ENCODE data around the gene FRMD4B. TPM values are rescaled to one million over a fixed set of nuclear protein-coding genes. Genes with fewer than 3 reads are reported as not detected.

The FRMD4B gene
- total RNA-seq, 6 donors from 2014 or later = 48.0 to 136 (median 62.8) TPM

DNA sequence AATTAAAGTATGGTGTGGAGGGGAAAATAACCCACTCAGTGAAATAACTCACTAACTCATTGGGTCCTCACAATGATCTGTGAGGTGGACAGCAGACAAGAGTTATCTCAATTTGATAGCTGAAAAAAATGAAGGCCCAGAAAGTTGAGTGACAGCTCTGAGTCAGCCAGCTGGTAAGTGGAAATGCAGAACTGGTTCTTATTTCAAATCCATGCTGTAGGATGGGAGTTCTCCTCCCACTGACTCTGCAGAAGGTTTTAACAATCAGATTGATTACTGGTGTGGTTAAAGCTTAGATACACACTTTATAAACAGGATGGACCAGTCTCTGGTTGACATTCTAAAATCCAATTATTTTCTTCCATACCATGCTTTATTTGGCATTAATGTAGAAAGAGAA lies 176.5 kb downstream of the FRMD4B start:
- H3K4me1 ChIP-seq = peaks cover 0 to 12% (median 4%) of the 10 kb centered on the region in 4 donors
- H3K27ac ChIP-seq = no peak overlapping the region
- TF ChIP-seq POLR2A (IDR thresholded peaks at IDR 0.05) (no peak), EP300 (IDR thresholded peaks at IDR 0.05) (no peak), CTCF (IDR thresholded peaks at IDR 0.05) (no peak), POLR2AphosphoS5 (IDR thresholded peaks at IDR 0.05) (no peak)
- no peaks in the 10 kb centered on the region for H3K27me3 ChIP-seq
- ATAC-seq (ENCODE audit: low FRiP score in 2 of 2) (no peak), DNase-seq (no peak)
- no peak overlapping the region for H3K4me3 ChIP-seq
- H3K36me3 ChIP-seq = peaks cover 0 to 34% (median 6%) of the 10 kb centered on the region in 4 donors
- no peaks in the 10 kb centered on the region for H3K9me3 ChIP-seq

GRCh38 chr3:69207031-69207430 lies 178.9 kb downstream of the FRMD4B start:
- no peak for TF ChIP-seq EP300 (IDR thresholded peaks at IDR 0.05)
- TF ChIP-seq POLR2A (IDR thresholded peaks at IDR 0.05) = no peak
- no peak for TF ChIP-seq CTCF (IDR thresholded peaks at IDR 0.05)
- no peak for TF ChIP-seq POLR2AphosphoS5 (IDR thresholded peaks at IDR 0.05)
- Histone ChIP-seq H3K4me1 (no peaks in the 10 kb centered on the region), H3K27ac (peak overlapping the region in 1 of 4 donors; percentile 65), H3K36me3 (peaks cover 0 to 24% (median 1%) of the 10 kb centered on the region in 4 donors), H3K9me3 (no peaks in the 10 kb centered on the region), H3K4me3 (no peak overlapping the region), H3K27me3 (no peaks in the 10 kb centered on the region)
- DNase-seq (no peak), ATAC-seq (ENCODE audit: low FRiP score in 2 of 2) (no peak)
- WGBS, 2 donors = 93 to 100% methylated on average over 1 of the region's 1 CpG

DNA sequence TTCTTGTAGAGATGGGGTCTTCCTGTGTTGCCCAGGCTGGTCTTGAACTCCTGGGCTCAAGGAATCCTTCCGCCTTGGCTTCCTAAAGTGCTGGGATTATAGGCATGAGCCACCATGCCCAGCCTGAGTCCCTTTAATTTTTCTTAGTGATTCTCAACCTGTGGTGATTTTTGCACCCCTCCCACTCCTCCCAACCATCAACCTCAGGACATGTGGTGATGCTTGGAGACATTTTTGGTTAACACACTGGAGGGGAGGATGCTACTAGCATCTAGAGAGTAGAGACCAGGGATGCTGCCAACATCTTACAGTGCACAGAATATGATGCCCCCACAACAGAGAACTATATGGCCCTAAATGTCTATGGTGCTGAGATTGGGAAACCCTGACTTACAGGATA lies 180.5 kb downstream of the FRMD4B start:
- peaks cover 5 to 13% (median 6%) of the 10 kb centered on the region in 4 donors for H3K4me1 ChIP-seq
- DNase-seq (no peak), ATAC-seq (ENCODE audit: low FRiP score in 2 of 2) (no peak)
- peak overlapping the region in 2 of 4 donors; percentile 50 to 65 for H3K27ac ChIP-seq
- no peaks in the 10 kb centered on the region for H3K9me3 ChIP-seq
- no peak overlapping the region for H3K4me3 ChIP-seq
- WGBS, 2 donors = 100% methylated on average over 1 of the region's 1 CpG
- peaks cover 0 to 24% (median 1%) of the 10 kb centered on the region in 4 donors for H3K36me3 ChIP-seq
- H3K27me3 ChIP-seq = no peaks in the 10 kb centered on the region
- TF ChIP-seq CTCF (IDR thresholded peaks at IDR 0.05) (no peak), EP300 (IDR thresholded peaks at IDR 0.05) (no peak), POLR2A (IDR thresholded peaks at IDR 0.05) (no peak), POLR2AphosphoS5 (IDR thresholded peaks at IDR 0.05) (no peak)

GRCh38 chr3:69204315-69204957 lies 181.5 kb downstream of the FRMD4B start:
- no peak for ATAC-seq (ENCODE audit: low FRiP score in 2 of 2)
- no peaks in the 10 kb centered on the region for H3K9me3 ChIP-seq
- H3K4me1 ChIP-seq = peaks cover 9 to 17% (median 12%) of the 10 kb centered on the region in 4 donors
- H3K27me3 ChIP-seq = no peaks in the 10 kb centered on the region
- TF ChIP-seq POLR2A (IDR thresholded peaks at IDR 0.05) = no peak
- TF ChIP-seq EP300 (IDR thresholded peaks at IDR 0.05) = no peak
- no peak for TF ChIP-seq CTCF (IDR thresholded peaks at IDR 0.05)
- no peak for TF ChIP-seq POLR2AphosphoS5 (IDR thresholded peaks at IDR 0.05)
- DNase-seq = no peak
- H3K27ac ChIP-seq = no peak overlapping the region
- 81% methylated on average over 8 of the region's 8 CpGs for WGBS, 2 donors
- H3K36me3 ChIP-seq = peaks cover 0 to 22% (median 1%) of the 10 kb centered on the region in 4 donors
- H3K4me3 ChIP-seq = no peak overlapping the region

Data from upper lobe of left lung (tissue), 6 donors.